Lower leg skin (tissue), 3 donors: ENCODE data around the gene PXDN.

Source experiments
- CTCF ChIP-seq, 3 donors: fragments of 450-650 bp; IDR thresholded peaks; one replicate each; pipeline ENCODE4 v1.5.1; 2016; ENCODE audit warnings: antibody characterized with exemption in 3 of 3, mild to moderate bottlenecking in 3 of 3, moderate library complexity in 2 of 3
- POLR2A ChIP-seq, 2 donors: fragments of 450-650 bp; IDR thresholded peaks; one replicate each; pipeline ENCODE4 v1.6.1; 2016 to 2017; ENCODE audit warnings: antibody characterized with exemption in 2 of 2, mild to moderate bottlenecking in 1 of 2, moderate library complexity in 1 of 2

GRCh38 chr2:1740716-1741589 is 3.4 kb downstream of the PXDN start:
- no peak for TF ChIP-seq CTCF (IDR thresholded peaks at IDR 0.05)
- no peak for TF ChIP-seq POLR2A (IDR thresholded peaks at IDR 0.05)
